Ishikawa (cell line): ENCODE data around the gene TBC1D24.

ENCODE experiments used
- CEBPB ChIP-seq: IDR thresholded peaks from 2 replicates; pipeline ENCODE4 v1.6.1; 2012
- EP300 ChIP-seq: IDR thresholded peaks from 2 replicates; pipeline ENCODE4 v1.6.1; 2012; ENCODE audit warnings: borderline replicate concordance
- MAX ChIP-seq: IDR thresholded peaks from 2 replicates; pipeline ENCODE4 v1.6.1; 2012
- RAD21 ChIP-seq: IDR thresholded peaks from 2 replicates; pipeline ENCODE4 v1.6.1; 2012; ENCODE audit warnings: low read depth
- TCF12 ChIP-seq: IDR thresholded peaks from 2 replicates; pipeline ENCODE4 v1.6.1; 2012; ENCODE audit warnings: low read depth
- USF1 ChIP-seq: IDR thresholded peaks from 2 replicates; pipeline ENCODE4 v1.6.1; 2012

GRCh38 chr16:2452650-2453049 is 22.3 kb upstream of the TBC1D24 start:
- TF ChIP-seq RAD21 (no peak), CEBPB (no peak), USF1 (no peak), TCF12 (no peak), MAX (no peak), EP300 (no peak)
